CD4-positive, alpha-beta T cell treated with Interleukin-21 for 1 hour (primary cell): Measurements from ENCODE around the gene ZNF593OS.

ENCODE experiments used
- DNase-seq: peaks from one replicate; pipeline ENCODE4 v3.0.0-alpha.2; 2020

ZNF593OS gene

DNA sequence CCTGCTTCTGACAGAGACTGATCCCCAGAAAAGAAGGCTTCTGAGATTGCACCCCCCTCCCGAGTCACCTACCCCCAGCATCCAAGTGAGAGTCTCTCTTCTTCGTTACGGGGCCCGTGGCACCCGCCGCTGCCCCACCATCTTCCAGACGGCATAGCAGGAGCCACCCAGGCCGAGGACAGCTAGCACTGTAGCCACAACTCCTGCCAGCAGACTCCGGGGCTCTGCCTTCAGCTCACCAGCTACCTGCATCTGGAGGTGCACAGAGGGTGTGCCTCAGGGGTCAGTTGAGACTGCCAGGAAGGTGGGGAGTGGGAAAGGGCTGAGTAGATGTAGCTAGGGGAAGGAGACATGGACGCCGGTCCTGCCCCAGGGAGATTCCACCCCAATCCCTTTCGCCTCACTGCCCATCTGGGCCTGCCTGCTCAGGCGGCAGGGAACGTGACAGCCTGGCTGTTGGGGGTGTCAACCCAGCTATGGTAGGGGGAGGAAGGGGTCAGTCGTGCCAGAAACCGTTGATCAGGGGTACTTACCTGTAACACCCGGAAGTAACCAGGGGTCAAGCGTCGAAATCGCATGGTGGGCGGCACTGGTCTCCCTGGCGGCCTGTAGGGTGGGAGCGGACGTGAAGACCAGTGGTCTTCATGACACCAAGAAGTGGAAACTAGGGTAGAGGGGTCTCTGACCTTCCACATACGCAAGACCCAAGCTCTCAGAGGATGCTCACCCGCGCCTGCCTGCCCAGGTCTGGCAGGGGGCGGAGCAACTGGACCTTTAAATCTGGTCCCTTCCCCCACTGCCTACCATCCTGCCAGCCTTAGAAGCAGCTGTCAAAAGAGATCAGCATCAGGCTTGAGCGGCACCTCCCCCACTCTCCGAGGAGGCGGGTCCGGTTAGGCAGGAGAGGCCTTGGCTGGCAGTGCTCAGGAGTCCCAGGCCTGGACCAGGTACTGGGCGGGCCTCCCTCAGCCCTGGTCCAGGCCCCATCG is at the start of gene ZNF593OS:
TSS of gene ZNF593OS (minus strand) at position 749 of the 989 bp plus-strand sequence. CDS start at position 578, 171 bp downstream.
- DNase-seq: no peak

DNA sequence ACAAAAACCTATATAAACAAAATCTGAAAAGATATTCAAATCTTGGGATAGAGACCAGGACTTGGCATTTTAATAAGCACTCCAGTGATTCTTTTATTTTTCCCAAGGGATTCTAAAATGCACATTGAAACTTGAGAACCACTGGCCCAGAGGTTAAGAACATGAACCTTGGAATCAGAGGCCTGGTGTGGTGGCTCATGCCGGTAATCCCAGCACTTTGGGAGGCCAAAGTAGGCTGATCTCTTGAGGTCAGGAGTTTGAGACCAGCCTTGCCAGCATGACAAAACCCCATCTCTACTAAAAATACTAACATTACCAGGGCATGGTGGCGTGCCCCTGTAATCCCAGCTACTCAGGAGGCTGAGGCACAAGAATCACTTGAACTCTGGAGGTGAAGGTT is 49.5 kb upstream of the ZNF593OS start:
- no peak for DNase-seq

DNA sequence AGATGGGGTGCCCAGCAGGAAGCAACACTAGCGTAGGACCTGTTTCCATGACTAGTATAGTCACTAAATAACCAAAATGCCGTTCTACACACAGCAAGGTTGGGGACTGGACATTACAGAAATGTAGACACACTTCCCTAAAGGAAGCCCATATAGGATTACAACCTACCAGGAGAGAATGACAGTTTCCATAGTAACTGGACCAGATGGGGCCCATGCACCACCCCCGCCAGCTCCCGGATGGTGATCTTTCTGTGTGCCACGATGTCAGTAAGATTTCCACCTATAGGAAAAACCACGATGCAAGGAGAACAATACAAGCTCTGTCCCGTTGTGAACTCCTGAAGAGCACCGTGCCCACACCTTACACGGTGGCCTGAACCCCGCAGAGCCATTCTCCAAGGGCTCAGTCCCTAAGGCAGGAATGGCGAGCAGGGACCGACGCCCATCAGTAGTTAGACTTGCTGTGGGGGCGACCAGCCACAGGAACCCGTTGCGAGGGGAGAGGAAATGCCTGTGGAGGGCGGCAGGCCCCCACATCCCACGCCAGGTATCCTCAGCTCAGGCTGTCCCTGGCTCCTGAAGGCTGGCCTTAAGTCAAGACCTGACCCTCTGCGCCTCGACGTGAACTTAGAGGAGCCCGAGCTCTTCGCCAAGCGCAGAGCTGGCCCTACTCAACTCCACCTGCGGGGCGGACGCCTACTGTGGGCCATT is 48.7 kb upstream of the ZNF593OS start:
- DNase-seq: no peak

DNA sequence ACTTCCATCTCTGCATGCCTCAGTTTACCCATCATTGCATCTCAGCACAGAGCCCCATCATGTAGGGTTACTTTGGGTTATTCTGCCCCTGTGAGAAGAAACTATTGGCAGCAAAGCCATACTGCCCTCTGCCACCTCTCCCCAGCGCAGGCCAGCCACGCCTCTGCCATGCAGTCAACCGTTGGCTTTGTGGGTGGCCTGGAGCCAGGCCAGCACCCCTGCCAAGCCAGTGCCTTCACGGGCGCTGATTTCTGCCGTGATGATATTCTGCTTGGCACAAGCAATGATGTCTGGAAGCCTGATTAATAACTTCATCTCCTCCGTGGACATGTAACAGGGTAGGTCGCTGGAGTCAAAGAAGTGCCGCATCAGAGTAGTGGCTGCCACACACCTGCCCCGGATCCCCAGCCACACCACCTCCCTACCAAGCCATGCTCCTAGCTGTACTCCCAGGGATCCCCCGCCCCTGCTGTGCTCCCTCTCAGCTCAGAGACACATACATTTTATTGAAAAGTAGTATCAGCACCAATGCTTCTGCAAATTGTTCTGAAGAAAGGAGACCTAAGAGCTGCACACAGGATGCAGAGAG is 47.4 kb upstream of the ZNF593OS start:
- DNase-seq: no peak

DNA sequence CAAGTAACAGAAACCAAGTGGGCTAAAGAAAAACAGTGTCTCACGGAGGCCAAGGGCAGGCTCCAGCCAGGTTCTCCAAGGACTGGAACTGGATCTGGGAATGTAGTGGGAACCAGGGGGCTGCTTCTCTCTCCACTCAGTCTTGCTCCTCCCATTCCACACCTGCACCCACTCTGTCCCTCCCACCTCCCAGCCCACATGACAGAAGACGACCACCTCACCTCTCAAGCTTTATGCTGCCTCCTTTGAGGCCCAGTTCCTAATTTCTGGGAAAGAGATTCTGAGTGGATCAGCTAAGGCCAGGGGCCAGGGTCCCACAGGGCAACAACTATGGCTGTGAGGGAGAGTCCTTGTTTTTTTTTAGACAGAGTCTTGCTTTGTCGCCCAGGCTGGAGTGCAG is 43.6 kb upstream of the ZNF593OS start:
- DNase-seq: no peak

DNA sequence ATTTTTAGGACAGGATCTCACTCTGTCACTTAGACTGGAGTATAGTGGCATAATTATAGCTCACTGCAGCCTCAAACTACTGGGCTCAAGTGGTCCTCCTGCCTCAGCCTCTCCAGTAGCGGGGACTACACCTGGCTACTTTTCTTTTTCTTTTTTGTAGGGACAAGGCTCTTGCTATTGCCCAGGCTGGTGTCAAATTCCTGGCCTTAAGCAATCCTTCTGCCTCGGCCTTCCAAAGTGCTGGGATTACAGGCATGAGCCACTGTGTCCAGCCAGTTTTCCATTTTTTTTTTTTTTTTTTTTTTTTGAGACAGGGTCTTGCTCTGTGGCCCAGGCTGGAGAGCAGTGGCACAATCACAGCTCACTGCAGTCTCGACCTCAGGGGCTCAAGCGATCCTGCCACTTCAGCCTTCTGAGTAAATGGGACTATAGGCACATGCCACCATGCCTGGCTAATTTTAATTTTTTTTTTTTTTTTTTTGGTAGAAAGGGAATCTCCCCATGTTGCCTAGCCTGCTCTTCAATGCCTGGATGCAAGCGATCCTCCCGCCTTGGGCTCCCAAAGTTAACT is 41.8 kb upstream of the ZNF593OS start:
- no peak for DNase-seq

DNA sequence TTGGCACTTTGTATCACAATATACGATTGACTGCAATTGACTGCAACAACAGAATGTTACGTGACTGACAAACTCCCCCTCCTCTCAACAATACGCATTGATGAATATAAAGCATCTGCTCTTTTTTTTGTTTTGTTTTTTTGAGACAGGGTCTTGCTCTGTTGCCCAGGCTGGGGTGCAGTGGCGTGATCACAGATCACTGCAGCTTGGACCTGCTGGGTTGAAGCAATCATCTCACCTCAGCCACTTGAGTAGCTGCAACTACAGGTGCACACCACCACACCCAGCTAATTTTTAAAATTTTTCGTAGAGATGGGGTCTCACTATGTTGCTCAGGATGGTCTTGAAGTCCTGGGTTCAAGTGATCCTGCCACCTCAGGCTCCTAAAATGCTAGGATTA is 41.1 kb upstream of the ZNF593OS start:
- DNase-seq: no peak

DNA sequence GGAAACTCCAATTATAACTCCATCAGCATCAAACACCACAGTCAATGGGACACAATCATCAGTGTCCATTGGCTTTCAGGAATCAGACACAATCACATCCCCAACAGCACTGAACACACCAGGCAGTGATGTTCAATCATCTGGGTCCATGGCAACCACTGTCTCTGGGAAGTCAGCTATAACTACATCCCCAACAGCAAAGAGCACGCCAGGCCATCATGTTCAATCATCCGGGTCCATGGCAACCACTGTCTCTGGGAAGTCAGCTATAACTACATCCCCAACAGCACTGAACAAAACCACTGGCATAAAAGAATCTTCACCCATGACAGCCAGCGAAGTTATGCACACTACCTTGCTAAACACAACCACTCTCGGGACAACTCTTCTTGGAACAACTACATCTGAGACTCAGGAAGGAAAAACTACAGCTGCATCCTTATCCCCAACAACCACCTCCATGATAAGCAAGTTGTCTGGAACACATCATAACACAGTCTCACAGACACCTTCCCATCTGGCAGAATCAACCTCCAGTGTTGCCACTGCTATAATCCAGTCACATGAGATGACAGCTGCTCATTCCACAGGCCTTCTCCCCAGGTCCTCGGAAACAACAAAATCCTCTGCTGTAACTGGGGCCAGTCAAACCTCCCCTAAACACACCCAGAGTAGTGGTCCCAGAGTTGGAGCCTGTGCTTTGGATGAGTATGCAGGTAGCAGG is 38.7 kb upstream of the ZNF593OS start:
- DNase-seq: no peak

DNA sequence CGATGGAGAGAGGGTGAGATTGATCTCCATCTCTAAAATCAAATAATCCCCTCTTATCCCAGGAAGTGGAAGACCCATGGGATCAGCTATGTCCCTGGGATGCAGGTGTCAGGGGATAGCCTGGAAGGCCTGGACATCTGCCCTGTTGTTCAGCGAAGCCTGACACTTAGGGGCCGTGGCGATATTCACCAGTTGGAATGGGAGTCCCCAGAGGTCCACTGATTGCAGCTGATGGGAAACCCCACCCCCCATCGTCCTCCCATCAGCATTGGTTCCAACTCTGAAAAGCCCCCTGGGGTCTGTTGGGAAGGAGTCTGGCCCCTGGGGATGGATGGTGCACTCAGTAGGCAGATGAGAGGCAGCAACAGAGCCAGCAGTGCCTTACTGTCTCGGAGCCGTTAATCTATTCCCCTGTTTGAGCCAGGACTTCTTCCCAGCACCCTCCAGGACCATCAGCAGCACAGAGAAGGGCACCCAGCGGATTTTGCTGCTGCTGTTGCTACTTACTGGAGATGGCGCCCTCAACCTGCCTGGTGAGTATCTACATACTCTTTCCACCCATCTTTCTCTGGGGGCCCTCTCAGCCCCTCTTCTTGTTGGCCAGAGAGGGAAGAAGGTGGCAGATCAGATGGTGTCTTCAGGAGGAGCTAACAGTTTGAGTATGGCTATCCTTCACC is 32.1 kb upstream of the ZNF593OS start:
- DNase-seq: no peak

DNA sequence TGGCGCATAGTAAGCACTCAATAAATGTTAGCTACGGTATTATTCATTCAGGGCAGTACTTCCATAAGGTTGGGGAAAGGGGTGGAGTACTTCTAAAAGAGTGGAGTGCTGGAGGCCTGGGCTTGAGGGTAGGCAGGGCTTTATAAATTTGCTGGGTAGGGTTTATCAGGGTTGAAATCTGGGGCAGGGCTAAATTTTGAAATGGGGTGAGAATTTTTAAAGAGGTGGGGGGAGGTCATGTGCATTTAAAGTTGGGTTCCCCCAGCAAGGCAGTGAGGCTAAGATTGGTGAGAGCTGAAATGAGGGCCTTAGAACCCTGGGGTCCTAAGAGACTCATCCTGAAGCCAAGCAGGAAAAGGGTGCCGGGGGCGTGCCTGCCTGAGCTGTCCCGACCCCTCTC is 28.8 kb upstream of the ZNF593OS start:
- no peak for DNase-seq

DNA sequence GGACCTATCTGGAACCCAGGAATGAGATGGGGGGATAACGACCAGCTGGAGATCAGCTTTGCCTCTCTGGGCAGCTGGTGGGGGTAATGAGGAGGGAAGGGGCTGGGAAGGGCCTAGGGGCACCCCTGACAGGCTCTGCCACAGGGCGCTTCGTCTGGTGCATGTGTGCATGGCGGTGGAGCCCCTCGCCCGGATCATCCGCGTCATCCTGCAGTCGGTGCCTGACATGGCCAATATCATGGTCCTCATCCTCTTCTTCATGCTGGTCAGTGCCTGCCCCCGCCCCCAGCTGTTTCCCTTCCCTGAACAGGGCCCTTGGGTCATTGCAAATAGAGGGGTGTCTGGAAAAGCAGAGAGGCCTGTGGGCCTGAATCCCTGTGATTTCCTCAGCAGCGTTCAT is 26.2 kb upstream of the ZNF593OS start:
- no peak for DNase-seq

DNA sequence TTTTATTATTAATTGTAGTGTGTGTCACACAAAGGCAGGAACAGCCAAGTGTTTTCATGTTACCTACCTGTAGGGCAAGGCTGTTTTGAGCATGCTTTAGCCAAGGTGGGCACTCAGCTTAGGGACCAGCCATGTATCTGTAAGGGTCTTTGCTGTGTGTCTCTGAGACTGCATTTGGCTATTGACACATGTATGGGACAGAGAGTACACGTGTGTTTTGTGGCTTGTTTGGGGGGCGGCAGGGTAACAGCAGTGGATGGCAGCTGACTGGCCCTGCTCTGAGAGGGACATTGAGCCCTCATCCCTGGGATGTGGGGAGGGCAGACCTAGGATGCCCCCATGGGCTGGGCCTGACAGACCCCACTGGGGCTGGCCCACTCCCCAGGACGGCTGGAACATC is 25.7 kb upstream of the ZNF593OS start:
- DNase-seq: no peak

DNA sequence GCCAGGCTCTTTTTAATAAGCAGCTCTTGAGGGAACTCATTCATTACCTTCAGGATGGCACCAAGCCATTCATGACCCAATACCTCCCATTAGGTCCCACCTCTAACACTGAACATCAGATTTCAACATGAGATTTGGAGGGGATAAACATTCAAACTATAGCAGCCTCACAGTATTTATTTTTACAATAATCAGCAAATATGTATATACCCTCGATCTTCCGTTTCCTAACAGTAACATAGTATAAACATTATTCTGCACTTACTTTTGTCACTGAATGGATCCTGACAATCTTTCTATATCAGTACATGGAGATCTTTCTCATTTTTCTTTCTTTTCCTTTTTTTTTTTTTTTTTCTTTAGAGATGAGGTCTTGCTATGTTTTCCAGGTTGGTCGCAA is 24.2 kb upstream of the ZNF593OS start:
- DNase-seq: no peak

DNA sequence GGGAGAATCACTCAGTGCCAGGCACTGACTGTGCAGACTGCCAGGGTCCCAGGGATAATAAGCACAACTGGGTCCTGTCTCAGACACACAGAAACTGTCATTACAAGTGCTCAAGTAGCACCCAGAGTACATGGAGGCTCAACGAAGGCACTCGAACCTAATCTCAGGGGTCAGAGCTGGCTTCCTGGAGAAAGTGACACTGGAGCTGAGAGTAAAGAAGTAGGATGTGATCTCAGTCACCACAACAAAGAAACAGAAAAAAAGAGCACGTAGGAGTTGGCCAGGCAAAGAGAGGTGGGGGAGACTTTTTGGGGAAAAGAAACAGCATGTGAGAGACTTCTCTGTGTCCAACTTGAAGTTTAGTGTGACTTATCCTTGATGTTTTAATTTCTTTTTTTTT is 20.1 kb upstream of the ZNF593OS start:
- DNase-seq: peak; percentile 17

DNA sequence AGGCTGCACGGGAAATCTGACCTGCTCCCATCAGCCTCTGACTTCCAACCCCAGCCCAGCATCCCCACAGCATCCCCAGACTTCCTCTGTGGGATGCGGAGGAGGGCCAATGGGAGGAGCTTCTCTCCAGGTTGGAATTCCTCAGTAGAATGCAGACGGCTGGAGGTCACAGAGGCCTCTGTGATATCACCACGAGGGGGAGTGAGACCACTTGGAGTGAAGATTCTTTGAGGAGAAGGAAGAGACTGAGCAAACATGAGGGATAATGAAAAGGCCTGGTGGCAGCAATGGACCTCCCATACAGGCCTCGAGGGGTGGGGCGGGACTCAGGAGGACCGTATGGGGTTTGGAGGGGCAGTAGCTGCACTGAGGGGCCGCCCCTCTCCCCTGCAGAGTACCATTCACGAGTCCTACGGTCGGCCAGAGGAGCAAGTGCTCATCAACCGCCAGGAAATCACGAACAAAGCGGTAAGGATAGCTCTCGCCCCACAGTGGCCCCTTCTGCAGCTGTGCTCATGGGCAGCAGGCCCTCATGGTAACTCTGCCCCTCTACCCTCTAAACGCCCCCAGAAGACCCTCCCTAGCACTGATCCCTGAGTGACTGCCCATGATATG is 18.8 kb upstream of the ZNF593OS start, which contains the start of gene CATSPER4:
TSS of gene CATSPER4 (plus strand) at position 230 of the 615 bp plus-strand sequence. CDS start at position 256, 26 bp downstream.
- DNase-seq: peak; percentile 46

DNA sequence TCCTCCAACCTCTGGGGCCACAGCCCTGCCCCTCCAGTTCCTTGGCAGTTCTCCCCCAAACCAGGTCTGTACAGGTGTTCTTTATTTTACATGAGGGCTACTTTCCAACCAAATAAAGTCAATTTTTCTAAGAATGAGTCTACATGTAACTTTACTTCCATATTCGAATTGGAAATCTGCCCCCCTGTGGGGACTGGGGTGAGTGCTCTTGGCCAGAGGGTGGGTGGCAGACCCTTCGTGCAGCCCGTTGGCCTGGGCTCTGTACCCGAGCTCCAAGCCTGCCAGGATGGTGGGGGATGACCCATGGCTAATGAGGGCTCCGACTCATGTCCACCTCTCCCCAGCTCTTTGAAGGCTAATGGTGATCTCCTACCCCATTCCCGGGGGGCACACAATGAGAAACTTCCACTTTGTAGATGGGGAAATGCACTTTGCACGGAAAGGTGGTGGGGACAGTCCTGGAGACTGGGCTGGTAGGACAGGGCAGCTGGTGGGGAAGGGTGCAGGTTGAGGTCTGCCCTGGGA is 18.2 kb upstream of the ZNF593OS start:
- DNase-seq: no peak

DNA sequence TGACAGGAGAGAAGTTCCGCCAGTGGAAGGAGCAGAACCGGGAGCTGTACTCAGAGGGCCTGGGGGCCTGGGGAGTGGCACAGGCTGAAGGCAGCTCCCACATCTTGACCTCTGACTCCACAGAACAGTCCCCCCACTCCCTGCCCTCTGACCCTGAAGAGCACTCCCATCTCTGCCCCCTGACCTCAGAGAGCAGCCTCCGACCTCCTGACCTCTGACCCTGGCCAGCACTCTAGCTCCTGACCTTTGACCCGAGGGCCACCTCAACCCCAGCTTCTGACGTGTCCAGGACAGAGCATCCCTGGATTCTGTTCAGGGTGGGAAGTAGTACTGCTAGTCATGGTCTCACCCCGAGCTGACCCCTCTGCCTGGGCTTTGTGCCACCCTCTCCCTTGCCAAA is 17.7 kb upstream of the ZNF593OS start:
- DNase-seq: no peak

DNA sequence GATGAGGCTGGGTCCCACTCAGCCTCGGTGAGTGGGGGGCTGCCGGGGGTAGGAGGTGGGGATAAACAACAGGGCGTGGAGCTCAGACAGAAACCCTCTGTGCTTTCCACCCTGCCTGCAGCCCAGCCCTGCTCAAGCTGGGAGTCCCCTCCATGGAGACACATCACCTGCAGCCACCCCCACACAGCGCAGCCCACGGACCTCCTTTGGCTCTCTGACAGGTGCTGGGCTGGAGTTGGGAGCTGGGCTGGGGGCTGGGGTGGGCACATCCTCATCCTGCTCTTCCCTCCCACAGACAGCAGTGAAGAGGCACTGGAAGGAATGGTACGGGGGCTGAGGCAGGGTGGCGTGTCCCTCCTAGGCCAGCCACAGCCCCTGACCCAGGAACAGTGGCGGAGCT is 16.8 kb upstream of the ZNF593OS start:
- no peak for DNase-seq

DNA sequence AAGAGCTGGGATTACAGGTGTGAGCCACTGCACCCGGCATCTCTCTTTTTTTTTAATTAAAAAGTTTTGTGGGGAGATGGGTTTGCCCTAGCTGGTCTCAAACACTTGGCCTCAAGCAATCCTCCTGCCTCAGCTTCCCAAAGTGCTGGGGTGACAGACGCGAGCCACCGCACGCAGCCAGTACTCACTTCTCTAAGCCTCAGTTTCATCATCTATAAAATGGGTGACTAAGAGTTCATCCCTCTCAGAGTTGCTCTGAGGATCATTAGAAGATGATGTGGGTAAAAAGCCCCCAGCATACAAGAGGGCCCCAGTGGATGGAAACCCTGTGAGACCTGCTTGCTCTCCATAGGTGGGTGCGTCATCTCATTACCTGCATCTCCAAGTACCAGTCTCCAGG is 16.2 kb upstream of the ZNF593OS start:
- no peak for DNase-seq

DNA sequence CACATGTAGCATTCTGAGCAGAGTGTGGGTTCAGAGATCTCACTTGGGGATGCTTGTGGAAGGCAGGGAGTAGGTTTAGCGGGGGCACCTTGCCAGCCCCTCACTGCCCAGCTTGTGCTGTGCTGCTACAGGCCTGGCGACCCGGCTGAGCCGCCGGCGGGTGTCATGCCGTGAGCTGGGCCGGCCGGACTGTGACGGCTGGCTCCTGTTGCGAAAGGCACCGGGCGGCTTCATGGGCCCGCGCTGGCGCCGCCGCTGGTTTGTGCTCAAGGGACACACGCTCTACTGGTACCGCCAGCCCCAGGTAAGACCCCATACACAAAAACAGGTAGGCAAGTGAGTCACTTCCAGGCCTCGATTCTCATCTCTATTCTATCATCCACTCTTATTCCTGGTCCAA is 13.3 kb upstream of the ZNF593OS start:
- DNase-seq: no peak

DNA sequence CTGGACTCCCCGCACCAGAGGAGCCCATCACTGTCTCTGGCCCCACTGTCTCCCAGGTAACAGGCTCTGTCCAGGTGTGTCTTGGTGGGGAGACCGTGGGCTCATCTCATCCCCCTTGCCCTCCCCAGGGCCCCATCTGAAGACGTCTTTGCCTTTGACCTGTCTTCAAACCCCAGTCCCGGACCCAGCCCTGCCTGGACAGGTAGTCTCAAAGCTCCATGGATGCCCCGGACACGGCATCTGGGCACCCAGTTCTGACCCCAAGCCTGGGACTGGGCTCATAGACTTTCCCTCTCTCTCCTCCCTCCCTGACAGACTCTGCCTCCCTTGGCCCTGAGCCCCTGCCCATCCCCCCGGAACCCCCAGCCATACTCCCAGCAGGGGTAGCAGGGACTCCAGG is 12.5 kb upstream of the ZNF593OS start:
- DNase-seq: no peak
